Activated effector memory CD4-positive, alpha-beta T cell treated with Interleukin-2 at 50 U/mL for 16 hours (primary cell): ENCODE results near the gene CTDSPL.

Experiments
- DNase-seq: peaks from one replicate; pipeline ENCODE4 v3.0.0-alpha.2; 2020

CTDSPL gene

DNA sequence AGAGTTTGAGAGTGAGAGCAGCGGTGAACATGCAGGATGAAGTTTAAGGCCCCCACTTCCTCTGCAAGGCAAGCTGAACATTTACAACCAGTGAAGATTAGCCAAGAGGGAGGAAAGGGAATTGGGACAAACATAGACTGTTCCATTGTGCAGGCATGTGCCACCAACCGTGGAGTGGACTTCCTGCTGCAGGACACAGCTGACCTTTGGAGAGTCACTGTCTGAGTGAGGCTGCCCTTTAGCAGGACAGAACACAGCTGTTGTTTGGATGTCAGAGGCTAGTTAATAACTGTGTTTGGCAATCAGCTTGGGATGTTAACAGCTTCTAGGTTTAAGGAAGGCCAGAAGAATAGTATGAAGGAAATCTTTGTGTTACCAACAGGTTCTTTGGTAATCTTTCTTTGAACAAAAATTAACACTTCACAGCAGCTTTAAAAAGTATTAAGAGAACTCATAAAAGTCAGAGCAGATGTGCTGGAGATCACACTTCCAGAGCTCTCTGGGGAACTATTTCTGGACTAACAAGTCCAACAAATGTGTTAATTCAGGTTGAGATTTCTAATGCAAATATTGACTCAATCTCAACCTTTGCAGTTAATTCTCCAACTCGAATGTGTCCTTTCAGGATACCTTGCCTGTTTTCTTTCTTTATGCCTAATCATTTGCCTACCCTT lies 31.4 kb downstream of the CTDSPL start:
- no peak for DNase-seq

DNA sequence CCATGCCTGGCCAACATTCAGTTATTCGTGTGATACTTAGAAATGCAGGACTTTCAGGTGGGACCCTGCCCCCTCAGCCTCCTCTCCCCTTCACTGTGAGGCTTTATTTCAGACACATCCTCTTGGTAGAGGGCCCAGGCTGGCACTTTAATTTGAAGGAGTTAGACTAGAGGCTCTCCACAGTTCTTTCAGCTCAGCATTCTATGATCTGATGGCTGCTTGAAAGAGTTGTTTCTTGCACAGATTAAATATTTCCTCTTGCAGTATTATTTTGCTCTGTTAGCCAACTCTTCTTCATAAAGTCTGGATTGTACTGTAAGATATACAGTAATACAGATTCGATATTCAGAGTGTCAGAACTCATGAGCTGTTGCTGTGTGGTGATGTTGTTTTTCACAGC lies 35.1 kb downstream of the CTDSPL start:
- DNase-seq, result no peak

DNA sequence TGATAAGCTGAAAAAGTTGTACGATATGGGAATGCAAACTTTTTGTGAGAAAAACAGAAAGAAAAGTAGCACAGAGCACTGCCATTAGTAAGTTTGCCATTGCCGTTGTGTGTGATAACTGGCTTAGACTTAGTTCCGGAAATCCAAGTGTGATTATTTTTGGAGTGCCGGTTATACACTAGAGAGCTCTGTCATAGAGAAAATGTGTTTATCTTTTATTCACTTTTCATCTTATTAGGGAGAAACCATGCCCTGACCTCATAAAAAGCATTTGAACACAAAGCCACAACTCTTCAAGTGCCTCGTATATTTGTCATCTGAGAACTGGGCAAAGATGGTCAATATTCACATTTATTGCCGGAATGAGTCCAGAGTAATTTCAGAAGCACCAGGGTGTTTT lies 36.1 kb downstream of the CTDSPL start:
- no peak for DNase-seq

DNA sequence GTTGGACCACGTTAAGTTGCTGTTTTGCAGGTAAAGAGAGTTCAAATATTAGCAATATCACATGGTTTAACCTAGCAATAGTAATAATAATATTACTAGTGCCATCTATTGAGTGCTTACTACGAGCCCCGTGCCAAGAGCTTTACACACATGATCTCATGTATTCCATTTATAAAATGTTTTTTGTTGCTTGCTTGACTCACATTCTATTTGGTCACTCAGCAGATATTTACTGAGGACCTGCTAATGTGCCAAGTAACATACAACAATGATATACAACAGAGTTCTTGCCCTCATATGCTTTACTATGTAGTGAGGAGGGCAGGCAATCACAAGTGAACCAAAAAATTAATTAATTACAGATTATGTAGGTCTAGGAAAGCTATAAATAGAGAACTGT lies 36.7 kb downstream of the CTDSPL start:
- DNase-seq, result no peak

DNA sequence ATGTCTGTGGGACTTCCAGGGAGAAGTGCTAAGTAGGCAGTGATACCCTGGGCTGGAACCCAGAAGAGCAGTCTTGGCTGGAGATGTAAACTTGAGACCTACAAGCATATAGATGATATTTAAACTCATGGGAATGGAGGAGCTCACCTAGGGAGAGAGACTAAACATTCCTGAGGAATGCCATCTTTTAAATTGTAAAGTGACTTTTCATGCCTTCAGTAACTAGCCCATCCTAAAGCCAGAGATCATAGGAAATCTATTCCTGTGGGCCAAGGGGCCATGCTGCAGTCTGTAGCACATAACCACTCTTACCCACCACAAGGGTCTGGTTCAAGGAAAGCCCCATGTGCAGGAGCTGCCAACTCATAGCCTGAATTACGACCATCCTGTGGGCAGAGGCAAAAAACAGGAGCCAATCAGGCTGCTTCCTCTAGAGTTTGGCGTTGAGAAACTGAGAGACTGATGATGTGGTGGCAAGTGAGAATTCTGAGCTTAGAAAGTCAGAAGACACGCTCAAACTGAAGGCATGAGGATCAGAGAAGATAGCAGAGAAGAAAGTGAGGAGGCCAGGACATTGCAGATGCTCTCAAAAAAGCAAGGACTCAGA lies 37.5 kb downstream of the CTDSPL start:
- no peak for DNase-seq

DNA sequence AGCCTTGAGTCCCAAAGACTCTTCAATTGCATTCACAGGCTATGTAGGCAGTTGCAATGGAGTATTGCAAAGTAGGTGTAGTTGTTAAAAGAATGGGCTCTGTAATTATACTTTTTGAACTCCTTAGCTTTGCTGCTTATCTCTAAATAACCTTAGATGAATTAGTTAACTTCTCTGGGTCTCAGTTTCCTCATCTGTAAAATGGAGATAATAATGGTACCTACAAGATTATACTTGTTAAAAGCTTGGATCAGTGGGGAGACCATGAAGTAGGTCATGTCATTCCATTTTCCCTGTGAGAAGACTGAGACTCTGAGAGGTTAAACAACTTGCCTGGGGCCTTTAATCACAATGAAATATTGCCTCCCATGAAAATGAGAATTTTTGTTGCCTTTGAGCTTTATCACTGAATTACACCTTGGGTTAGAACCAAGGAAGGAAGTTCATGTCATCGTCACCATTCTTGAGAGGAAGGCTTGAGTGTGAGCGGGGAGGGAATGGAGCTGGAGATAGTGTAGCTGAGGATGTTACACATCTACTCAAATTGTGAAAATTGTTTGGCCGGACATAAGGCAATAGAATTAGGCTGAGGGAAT lies 38.1 kb downstream of the CTDSPL start:
- no peak for DNase-seq

DNA sequence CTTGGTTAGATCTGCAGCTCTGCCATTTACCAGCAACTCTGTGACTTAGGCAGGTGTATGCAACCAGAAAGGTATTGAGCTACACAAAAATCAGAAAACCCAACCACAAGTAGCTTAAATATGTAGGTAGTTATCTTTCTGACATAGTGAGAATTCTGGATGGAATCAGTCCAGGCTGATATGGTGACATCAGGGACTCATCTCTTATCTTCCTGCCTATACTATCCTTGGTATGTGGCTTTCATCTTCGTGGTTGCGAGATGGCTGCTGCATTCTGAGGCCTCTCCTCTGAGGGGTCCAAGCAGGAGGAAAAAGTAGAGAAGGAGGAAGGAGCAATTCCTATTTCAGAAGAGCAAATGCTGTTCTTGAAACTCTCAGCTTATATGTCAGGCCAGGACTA lies 40.0 kb downstream of the CTDSPL start:
- no peak for DNase-seq

DNA sequence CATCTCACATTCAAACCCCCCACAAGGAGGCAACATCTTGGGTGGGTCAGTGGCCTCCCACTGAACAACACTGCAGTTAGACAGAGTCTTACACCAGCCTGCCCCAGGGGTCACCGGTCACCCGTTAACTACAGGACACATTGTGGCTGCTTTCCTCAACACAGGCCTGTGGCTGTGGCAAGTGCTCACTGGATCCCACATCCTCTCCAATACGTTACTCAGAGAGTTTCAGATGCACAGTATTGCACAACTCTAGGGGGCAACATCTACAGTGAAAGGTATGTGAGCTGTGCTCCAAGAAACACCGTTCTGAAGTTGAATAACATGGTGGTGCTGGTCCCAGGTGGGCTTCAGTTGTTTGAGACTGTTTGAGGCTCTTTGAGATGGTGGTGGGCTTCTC lies 41.0 kb downstream of the CTDSPL start:
- DNase-seq, result no peak

DNA sequence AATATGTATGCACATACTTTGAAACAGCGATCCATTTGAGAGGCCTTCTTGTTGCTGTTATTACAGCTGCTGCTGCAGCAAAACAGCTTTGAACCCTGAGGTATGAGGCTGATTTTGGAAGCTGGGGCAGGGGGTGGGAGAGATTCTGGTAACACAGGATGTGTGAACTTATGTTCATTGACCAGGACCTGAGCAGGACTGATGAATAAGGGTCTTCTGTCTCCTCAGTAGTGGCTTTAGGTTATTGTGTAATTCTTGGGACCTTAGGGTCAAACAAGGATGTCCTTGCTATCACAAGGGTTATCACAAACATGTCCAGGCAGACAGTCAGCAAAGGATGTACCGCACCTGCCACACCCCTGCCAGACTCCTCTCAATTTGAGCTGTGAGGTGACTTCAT lies 41.6 kb downstream of the CTDSPL start:
- DNase-seq, result no peak

DNA sequence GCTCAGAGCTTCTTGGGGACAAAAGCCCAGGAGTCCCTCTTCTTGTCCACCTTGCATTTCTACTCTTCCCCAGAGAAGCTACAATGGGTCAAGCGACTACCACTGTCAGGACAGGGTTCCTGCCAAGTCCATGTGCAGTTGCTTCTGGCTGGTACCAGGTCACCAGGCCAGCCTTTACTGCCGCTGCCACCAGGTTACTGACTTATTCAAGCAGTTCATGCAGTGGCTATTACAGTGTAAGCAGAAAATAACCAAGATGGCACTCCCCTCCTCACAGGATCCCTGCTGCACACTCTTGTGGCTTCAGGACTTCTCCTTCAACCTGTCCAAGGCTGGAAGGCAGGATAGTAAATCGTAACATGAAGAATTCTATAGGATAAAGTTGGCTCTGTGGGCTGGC lies 42.1 kb downstream of the CTDSPL start:
- no peak for DNase-seq

DNA sequence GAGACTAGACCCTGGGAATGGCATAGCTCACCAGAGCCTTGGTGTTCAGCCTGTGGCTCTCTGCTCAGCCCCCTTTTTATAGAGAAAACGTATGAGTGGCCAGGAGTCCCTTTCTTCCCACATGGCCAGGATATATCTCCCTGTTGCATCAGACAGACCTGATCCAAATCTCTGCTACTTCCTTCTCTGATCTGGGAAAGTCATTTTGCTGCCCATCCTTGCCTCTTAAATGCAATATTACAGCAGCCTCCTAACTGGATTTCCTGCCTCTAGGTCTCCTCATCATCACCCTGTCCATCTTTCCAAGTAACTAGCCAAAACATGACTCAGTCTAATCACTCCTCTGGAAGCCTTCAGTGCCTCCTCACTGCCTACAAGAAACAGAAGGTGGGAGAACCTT lies 42.9 kb downstream of the CTDSPL start:
- no peak for DNase-seq

DNA sequence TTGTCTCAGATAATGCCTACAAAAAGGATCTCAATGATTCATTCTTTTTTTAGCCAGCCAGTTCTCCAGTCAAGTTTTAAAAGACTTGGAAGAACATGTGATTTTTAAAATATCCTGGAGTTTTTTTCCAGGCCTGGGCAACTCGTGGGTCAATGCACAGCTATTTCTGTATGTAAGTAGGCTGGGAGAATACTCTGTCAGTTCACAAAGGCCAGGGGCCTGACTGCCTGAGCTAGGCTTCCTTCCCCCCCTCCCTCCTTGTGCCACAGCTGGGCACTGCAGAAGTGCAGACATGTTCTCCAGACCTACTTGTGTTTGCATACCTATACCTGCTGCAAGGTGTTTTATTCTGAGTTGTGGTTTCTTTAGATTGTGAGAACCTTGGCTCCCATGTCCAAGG lies 43.7 kb downstream of the CTDSPL start:
- no peak for DNase-seq

DNA sequence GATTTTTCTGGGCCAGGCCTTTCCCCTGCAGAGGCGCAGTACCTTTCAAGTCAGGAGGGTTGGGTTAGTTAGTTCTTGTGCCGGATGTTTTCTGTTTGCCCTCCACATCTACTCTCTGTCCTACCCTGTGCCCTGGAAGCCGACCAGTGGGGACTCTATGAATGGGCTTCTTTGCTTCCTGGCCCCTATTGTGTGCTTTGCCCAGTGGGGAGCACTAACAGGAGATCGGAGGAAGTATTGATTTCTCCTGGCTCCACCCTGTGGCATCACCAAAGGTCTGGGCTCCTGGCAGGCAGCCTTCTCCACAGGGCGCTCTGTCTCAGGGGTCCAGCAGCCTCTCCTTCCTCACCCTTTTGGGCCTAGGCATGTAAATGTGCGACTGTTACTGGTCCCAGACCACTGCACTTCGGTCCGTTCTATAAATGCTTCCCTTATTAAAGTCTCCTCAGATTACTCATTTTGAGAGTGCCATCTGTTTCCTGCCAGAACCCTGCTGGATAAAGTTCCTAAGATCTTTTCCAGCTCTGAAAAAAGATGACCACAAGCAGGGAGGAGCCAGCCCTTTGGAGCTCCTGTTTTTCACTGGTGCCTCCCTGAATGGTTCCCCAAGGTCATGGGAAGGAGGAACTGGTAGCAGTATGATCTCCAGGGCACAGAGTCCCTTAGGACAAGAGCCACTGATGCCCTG lies 44.5 kb downstream of the CTDSPL start:
- DNase-seq, result no peak

DNA sequence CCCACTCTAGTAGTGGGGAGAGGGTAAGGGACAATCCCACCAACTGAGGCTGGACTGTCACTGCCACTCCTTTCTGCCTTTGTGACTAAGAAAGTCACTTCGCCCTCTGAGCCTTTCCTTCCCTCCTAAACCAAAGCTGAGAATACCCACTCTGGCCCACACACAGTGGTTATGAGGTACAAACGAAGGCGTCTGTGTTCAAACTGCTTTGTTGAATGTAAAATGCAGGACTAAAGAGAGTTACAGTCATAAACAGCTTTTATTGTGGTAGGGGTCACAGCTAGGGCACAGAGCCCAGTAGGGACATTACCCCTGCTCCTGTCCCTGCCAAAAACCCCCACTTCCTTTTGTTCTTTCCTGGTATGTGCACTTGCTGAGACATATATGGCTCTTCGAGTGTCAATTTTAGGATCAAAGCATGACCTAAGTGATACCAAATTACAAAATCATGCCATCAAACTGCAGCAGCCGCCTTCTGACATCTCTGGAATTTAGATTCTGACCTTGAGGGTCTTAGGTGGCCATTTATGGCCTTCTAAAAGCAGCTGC lies 45.1 kb downstream of the CTDSPL start:
- DNase-seq, result no peak

DNA sequence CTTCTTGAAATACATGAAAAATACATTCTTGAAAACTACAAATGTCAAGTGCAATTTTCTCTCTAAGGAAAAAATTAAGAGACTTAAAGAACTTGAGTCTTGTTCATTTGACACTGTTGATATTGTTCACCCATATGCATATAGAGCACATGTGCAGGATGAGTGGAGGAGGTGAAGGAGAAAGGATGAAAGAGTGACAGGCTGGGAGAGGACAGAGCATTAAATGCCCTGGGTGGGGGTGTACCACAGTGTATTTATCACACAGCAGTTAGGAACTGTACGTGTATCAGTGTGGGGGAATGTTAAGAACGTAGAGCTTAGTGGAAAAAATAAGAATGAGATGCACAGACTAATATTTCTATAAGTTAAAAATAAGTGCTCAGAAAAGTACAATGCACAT lies 45.7 kb downstream of the CTDSPL start:
- DNase-seq, result no peak

DNA sequence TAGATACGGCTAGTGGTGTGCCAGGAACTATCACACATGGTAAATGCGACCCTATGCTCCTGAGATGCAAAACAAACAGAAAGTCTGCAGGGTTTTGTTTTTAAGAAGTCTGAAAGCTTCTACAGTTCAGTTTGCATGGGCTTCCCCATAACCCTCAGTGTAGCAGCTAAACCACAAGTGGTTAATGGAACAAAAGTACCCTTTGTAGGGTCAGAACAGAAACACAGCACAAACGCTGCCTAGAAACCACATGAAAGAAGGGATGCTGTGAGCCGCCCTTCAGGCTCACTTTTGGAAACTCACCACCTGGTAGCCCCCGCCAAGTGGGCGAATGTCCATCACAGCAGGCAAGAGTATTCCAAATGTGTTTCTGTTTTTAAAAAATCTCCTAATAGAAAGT lies 46.2 kb downstream of the CTDSPL start:
- DNase-seq, result no peak

DNA sequence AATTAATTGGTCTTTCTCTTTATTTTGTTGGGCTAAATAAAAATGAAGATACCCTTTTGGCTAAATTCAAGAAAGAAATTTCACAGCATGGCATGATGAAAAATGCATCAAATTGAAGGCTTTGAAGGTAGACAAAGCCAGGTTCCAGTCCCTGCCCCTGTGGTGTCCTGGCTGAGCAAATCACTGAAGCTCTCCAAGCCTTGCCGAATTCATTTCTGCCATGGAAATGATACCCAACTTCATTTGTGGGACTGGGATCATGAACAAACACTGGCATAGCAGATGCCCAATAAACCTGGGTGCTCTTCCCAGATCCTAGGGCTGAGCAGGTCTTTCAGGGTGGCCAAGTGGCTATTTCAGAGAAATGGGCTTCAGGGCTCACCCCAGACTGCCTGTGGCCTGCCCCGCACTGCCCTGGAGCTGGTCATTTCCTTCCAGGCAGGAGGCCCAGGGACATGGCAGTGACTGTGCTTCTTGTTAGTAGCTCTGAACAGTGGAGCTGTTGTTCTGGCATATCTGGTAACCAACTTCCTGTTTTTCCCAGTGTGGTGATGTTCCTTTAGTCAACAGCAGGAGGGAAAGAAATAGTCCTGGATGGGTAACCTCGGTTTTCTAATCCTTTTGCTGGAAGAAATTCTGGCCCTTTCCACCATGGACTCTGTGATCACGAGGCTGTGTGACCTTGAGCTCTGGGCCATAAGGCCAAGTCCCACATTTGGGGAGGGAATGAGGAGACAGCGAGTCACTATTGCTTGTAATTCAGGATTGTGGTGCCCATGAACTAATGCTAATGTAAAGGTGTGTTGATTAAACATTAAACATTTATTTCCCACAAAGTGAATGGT lies 47.6 kb downstream of the CTDSPL start:
- DNase-seq, result no peak

DNA sequence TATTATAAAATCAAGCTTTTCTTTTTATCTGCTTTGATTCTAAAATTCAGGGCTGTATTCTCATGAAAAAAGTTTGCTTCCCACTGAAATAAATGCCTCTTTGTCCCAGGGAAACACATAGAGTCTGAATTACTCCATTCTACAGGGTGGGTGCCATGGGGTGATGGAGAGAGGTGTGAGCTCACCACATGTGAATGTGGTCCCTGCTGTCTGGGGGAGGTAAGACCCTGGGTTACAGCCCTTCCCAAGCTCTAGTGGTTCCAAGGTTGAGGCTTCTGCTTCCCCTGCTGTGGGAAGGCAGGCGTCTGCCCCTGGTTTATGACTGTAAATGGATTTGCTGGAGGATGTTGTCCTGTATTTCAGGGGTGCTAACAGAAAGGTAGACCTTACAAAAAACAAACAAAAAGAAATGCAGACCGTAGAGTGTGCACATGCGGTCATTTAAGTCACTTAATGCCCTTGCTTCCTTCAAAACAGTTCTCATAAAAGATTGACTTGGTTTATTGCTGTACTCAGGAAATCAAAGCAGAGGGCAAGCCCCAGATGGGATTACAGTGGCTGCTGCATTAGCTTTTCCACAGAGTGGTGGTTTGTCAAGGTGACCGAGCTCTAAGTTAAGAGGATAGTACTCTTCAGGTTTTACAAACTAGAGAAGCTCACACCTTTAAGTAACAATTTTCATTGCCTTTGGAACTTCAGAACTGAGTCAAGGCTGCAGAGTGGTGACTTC lies 49.2 kb downstream of the CTDSPL start:
- no peak for DNase-seq

DNA sequence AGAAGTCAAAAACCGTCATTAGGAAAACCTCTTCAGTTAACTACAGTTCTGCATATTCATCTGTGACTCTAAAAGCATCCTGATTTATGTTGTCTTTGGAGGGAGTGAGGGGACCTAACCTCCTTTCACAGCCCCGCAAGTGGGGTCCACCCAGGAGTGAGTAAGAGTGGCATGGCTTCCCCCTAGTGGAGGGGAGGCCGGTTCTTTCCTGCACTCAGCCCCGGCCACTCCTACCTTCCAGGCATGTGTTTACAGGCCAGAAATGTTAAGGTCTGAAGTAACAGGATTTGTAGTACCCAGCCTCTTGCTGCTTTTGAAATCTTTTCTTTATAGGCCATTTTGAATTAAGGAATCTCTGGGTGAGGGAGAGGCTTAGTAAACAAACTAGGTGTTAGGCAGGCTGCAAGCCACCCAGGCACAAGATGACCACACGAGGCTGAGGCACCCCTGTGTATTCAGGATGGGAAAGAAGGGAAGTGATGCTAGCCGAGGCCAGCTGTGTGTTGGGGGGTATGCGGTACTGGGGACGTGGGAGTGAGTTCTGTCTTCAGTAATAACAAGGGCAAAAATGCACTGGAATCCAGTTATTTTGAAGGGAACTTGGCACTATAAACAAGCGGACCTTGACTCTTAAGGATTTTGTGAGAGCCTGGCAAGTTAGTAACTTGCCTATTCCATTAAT lies 50.5 kb downstream of the CTDSPL start:
- no peak for DNase-seq

DNA sequence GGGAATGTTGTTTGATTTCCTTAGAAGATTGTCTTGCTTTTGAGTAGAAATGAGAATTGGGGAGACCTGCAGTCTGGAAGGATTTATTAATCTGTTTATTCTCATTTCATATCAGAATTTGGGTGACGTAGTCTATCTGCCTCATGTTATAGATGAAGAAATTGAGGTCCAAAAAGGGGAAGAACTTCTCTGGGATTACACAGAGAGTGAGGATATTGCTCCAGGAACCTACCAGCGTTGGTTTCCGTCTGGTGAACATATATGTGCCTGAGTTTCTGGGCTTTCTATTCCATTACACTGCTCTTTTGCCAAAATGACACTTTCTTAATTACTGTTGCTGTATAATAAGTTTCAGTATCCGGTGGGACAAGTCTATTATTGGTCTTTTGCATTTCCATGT lies 51.8 kb downstream of the CTDSPL start:
- no peak for DNase-seq

DNA sequence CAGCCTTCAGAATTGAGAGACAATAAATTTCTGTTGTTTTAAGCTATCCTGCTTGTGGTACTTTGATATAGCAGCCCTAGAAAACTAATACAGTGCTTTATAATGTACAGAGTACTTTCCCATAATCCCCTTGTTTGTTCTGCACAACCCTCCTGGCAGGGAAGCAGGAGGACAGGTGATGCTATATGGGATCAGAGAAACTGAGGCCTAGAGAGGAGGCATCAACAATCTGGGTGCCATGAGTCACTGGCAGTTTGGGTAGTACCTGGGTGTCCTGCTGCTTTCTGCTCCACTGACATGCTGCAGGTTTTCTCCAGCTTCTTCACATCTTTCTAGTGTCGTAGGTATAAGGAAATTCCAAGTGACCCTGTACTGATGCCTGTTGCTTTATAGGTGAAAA lies 55.0 kb downstream of the CTDSPL start:
- no peak for DNase-seq

DNA sequence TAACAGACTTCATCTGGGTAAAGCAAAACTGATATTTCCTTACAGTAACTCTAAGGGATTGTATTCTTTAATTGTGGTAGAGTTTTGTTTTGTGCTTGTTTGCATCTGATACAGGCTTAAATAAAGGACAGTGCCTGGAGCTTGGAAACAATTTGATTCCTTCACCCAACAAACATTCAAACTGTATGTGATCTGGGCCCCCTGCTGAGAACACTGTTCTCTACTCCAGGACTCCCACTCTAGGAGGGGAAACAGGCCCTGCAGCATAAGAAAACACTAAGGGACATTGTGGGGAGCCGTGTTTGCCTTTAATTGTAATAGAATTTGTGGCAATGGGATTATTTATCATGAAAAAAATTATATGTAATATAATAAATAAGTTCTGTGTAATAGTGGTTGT lies 56.9 kb downstream of the CTDSPL start:
- no peak for DNase-seq
